ENCODE results near the gene C7orf25.

DNA sequence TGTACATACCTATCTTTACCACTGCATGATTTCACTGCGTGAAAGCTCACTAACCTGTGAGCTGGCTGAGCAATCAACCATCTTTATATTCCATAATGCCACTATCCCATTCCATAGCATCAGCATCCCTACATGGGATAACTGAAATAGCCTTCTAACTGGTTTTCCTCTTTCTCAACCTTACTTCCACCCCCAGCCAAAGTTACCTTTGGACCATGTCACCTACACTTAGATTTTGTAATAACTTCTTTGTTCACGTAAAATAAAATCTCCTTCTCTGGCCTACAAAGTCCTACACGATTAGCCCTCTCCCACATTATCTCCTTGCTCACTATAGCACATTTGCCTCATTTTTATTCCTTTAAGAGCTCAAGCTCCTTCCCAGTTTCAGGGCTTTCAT is 17.6 kb upstream of the C7orf25 start:
- TF ChIP-seq, protein P1, sequence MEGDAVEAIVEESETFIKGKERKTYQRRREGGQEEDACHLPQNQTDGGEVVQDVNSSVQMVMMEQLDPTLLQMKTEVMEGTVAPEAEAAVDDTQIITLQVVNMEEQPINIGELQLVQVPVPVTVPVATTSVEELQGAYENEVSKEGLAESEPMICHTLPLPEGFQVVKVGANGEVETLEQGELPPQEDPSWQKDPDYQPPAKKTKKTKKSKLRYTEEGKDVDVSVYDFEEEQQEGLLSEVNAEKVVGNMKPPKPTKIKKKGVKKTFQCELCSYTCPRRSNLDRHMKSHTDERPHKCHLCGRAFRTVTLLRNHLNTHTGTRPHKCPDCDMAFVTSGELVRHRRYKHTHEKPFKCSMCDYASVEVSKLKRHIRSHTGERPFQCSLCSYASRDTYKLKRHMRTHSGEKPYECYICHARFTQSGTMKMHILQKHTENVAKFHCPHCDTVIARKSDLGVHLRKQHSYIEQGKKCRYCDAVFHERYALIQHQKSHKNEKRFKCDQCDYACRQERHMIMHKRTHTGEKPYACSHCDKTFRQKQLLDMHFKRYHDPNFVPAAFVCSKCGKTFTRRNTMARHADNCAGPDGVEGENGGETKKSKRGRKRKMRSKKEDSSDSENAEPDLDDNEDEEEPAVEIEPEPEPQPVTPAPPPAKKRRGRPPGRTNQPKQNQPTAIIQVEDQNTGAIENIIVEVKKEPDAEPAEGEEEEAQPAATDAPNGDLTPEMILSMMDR (IDR thresholded peaks at IDR 0.05; ENCODE audit: low read depth, low read length, missing input control), result no peak
- TF ChIP-seq YY1 (IDR thresholded peaks at IDR 0.05) (no peak), RXRA (IDR thresholded peaks at IDR 0.05) (no peak), NR2F2 (IDR thresholded peaks at IDR 0.05) (no peak)
- TF ChIP-seq, protein P2, sequence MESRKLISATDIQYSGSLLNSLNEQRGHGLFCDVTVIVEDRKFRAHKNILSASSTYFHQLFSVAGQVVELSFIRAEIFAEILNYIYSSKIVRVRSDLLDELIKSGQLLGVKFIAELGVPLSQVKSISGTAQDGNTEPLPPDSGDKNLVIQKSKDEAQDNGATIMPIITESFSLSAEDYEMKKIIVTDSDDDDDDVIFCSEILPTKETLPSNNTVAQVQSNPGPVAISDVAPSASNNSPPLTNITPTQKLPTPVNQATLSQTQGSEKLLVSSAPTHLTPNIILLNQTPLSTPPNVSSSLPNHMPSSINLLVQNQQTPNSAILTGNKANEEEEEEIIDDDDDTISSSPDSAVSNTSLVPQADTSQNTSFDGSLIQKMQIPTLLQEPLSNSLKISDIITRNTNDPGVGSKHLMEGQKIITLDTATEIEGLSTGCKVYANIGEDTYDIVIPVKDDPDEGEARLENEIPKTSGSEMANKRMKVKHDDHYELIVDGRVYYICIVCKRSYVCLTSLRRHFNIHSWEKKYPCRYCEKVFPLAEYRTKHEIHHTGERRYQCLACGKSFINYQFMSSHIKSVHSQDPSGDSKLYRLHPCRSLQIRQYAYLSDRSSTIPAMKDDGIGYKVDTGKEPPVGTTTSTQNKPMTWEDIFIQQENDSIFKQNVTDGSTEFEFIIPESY (IDR thresholded peaks at IDR 0.05), result no peak

All from liver (tissue), 3 donors.